ENCODE data around the gene AXIN2. TPM values are rescaled to one million over a fixed set of nuclear protein-coding genes. Genes with fewer than 3 reads are reported as not detected.

The AXIN2 gene
- 1 to 10 TPM; 7.7 to 9.8 TPM for total RNA-seq

DNA sequence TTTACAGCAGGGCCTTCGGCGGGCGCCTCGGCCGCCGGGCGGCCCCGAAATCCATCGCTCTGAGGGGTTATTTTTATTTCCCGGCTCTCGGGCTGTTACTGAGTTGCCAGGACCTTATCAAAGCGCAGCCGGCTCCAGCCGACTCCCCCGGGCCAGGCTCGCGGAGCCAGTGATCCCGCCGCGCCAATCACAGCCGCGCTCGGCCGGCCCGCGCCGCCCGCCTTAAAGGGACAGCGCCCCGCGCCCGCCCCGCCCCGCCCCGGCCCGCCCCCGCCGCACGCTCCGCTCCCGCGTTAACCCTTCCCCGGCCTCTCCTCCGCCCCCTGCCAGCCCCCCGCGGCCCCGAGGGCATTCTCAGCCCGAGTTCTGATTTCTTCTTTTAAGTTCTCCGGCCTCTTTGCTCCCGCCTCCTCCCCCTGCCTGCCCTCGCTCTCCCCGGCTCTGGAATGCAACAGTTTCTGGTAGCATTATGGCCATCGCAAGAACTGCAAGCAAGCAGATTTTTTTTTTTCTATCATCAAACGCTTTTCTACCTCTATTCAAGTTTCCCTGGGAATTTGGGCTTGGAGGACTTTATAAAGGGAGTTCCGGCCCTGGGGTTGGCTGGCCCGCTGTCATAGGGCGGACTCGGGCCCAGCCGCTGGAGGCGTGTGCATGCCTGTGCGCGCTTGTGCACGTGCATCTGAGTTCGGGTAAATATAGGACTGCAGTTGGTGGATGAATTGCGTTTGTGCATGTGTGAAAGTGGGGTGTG is at the start of gene AXIN2:
AXIN2 (minus strand) TSS at position 197 of the 754 bp plus-strand sequence. CDS start 3,028 bp downstream, outside the sequence.
- peak; percentile 86 for DNase-seq
- POLR2A ChIA-PET = no interaction called here
- Mint-ChIP-seq H3K36me3 (peaks cover 4% of the 10 kb centered on the region), H3K9me3 (no peaks in the 10 kb centered on the region), H3K4me1 (peaks cover 23% of the 10 kb centered on the region), H3K27me3 (peaks cover 12% of the 10 kb centered on the region), H3K4me3 (peak within 1 kb of the TSS; percentile 86), H3K27ac (peak within 1 kb of the TSS; percentile 75)
- ATAC-seq (ENCODE audit: low read depth) = peak; percentile 90

DNA sequence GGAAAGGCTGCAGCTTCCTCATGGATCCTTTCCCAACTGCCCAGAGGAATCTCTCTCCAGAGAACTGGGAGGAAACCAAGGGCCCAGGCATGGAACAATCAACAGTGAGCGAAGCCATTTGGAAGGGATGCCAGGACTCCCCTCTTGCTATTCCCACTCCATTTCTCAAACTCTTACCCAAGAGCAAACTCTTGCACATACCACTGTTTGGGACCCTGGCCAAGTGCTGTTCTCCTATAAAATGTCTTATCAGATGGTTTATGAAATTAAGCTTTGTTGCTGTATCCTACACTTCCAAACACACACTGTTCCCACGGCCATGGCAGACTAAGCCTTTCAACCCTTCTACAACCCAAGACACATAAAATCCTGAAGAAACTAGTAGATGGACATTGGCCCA is 48.3 kb upstream of the AXIN2 start:
- no peak overlapping the region for H3K27ac Mint-ChIP-seq
- H3K36me3 Mint-ChIP-seq = no peaks in the 10 kb centered on the region
- POLR2A ChIA-PET = no interaction called here
- ATAC-seq (ENCODE audit: low read depth) (no peak), DNase-seq (no peak)
- no peaks in the 10 kb centered on the region for H3K9me3 Mint-ChIP-seq
- H3K27me3 Mint-ChIP-seq = no peaks in the 10 kb centered on the region
- no peak overlapping the region for H3K4me3 Mint-ChIP-seq
- H3K4me1 Mint-ChIP-seq = no peaks in the 10 kb centered on the region

GRCh38 chr17:65609286-65609685 is 47.8 kb upstream of the AXIN2 start:
- ATAC-seq (ENCODE audit: low read depth) (no peak), DNase-seq (no peak)
- Mint-ChIP-seq H3K36me3 (no peaks in the 10 kb centered on the region), H3K4me1 (no peaks in the 10 kb centered on the region), H3K4me3 (no peak overlapping the region), H3K27ac (no peak overlapping the region), H3K9me3 (no peaks in the 10 kb centered on the region), H3K27me3 (no peaks in the 10 kb centered on the region)
- POLR2A ChIA-PET = no interaction called here

DNA sequence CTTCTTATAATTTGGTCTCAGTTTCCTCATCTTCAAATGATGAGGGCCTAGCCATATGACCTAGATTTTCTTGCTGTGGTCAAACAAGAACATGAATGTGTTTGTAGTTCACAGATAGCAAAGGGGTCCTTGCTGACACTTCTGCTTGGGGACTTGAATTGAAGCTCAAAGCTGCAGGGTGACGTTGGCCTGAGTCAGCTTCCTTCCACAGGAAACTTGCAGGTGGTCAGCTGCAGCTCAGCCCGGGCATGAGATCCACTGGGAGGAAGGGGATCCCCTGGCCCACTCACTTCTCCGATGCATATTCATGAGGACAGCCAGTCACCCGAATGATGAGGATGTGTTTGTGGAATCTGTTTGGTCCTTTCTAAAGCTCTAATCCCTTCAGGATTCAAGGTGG is 42.6 kb upstream of the AXIN2 start:
- no peak for DNase-seq
- Mint-ChIP-seq H3K27ac (no peak overlapping the region), H3K4me3 (no peak overlapping the region), H3K36me3 (no peaks in the 10 kb centered on the region), H3K9me3 (no peaks in the 10 kb centered on the region), H3K4me1 (peaks cover 6% of the 10 kb centered on the region), H3K27me3 (no peaks in the 10 kb centered on the region)
- ATAC-seq (ENCODE audit: low read depth) = no peak
- POLR2A ChIA-PET = no interaction called here

GRCh38 chr17:65601881-65602280 is 40.4 kb upstream of the AXIN2 start:
- POLR2A ChIA-PET = no interaction called here
- H3K4me1 Mint-ChIP-seq = peaks cover 6% of the 10 kb centered on the region

DNA sequence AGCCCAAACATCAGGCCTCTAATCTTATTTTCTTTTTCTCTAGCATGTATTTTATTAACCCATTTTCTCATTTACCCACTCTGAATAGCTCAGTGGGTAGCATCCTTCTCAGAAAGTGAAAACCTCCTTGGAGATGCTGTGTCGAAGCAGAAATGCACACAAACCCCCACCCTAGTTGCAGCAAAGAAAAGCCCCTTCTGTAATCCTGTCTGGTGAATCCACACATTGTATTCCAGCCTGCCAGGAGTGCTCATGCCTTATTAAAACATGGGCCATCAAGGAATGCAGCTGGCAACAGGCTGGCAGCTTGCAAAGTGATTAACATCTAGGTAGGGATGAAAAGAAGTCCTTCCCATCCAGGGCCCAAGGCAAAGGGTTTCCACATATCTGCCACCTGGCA is 39.7 kb upstream of the AXIN2 start:
- DNase-seq (no peak), ATAC-seq (ENCODE audit: low read depth) (no peak)
- Mint-ChIP-seq H3K9me3 (no peaks in the 10 kb centered on the region), H3K27ac (no peak overlapping the region), H3K4me3 (no peak overlapping the region), H3K4me1 (peaks cover 6% of the 10 kb centered on the region), H3K27me3 (no peaks in the 10 kb centered on the region), H3K36me3 (no peaks in the 10 kb centered on the region)
- POLR2A ChIA-PET = no interaction called here

More at GRCh38 chr17:65601881-65602280, 40.4 kb upstream of the AXIN2 start:
- Mint-ChIP-seq H3K9me3 (no peaks in the 10 kb centered on the region), H3K27me3 (no peaks in the 10 kb centered on the region), H3K4me3 (no peak overlapping the region), H3K27ac (no peak overlapping the region), H3K36me3 (no peaks in the 10 kb centered on the region)
- no peak for ATAC-seq (ENCODE audit: low read depth)
- DNase-seq = no peak

DNA sequence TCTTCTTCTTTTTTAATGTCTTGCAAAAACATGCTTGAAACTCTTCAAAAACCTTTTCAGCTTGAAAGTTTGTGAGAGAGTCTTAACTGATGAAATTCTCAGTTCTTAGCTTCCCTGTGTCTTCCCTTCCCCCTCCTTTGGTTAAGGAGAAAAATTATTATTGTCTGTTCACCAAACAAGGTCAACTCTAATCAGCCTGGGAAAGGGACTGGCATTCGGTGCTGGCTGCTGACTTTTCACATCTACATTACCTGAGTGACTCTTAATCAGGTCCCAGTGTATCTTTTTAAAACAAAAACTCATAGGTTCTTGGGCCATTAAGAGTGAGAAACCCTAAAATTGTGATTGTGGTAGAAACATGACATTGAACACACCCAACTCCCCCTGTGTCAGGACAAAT is 39.1 kb upstream of the AXIN2 start:
- H3K27ac Mint-ChIP-seq = no peak overlapping the region
- H3K4me1 Mint-ChIP-seq = peaks cover 6% of the 10 kb centered on the region
- no peak overlapping the region for H3K4me3 Mint-ChIP-seq
- no peak for DNase-seq
- no peak for ATAC-seq (ENCODE audit: low read depth)
- no peaks in the 10 kb centered on the region for H3K36me3 Mint-ChIP-seq
- POLR2A ChIA-PET = no interaction called here
- H3K9me3 Mint-ChIP-seq = no peaks in the 10 kb centered on the region
- no peaks in the 10 kb centered on the region for H3K27me3 Mint-ChIP-seq

GRCh38 chr17:65599650-65600049 is 38.2 kb upstream of the AXIN2 start:
- Mint-ChIP-seq H3K36me3 (no peaks in the 10 kb centered on the region), H3K27me3 (no peaks in the 10 kb centered on the region), H3K4me3 (no peak overlapping the region), H3K9me3 (no peaks in the 10 kb centered on the region), H3K27ac (no peak overlapping the region), H3K4me1 (peaks cover 9% of the 10 kb centered on the region)
- no peak for ATAC-seq (ENCODE audit: low read depth)
- POLR2A ChIA-PET = no interaction called here
- DNase-seq = no peak

DNA sequence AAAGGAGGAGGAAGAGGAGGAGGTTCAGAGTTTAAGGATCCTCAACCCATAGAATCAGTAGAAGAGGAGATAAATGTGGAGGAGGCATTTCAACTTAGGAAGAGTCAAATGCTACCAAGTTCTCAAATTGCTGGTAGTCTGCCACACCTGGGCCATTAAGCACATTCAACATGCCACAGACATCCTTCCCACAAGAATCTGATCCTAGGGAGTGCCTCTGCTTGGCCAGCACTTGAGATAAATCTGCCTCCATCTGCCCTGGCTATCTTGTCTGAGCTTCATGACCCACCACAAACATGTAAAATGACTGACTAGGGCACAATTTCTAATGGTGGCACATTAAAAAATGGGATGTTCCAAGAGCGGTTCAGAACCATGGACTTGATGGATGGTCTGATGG is 37.3 kb upstream of the AXIN2 start:
- no peaks in the 10 kb centered on the region for H3K36me3 Mint-ChIP-seq
- no peak overlapping the region for H3K27ac Mint-ChIP-seq
- no peak for DNase-seq
- H3K4me3 Mint-ChIP-seq = no peak overlapping the region
- peaks cover 15% of the 10 kb centered on the region for H3K4me1 Mint-ChIP-seq
- peaks cover 3% of the 10 kb centered on the region for H3K27me3 Mint-ChIP-seq
- POLR2A ChIA-PET = no interaction called here
- no peak for ATAC-seq (ENCODE audit: low read depth)
- H3K9me3 Mint-ChIP-seq = no peaks in the 10 kb centered on the region

GRCh38 chr17:65595071-65595656 is 33.7 kb upstream of the AXIN2 start:
- H3K4me1 Mint-ChIP-seq = peaks cover 21% of the 10 kb centered on the region
- H3K27ac Mint-ChIP-seq = no peak overlapping the region
- no peaks in the 10 kb centered on the region for H3K36me3 Mint-ChIP-seq
- H3K4me3 Mint-ChIP-seq = no peak overlapping the region
- POLR2A ChIA-PET = interaction anchor here (0.6 kb wide), 1 partner anchor 176 kb away, joined by 4 read pairs; no protein-coding TSS in a partner anchor
- DNase-seq (no peak), ATAC-seq (ENCODE audit: low read depth) (no peak)
- no peaks in the 10 kb centered on the region for H3K9me3 Mint-ChIP-seq
- H3K27me3 Mint-ChIP-seq = peaks cover 4% of the 10 kb centered on the region

GRCh38 chr17:65593855-65594845 is 32.7 kb upstream of the AXIN2 start:
- Mint-ChIP-seq H3K4me1 (peaks cover 21% of the 10 kb centered on the region), H3K27me3 (peaks cover 4% of the 10 kb centered on the region), H3K36me3 (no peaks in the 10 kb centered on the region), H3K27ac (no peak overlapping the region), H3K9me3 (no peaks in the 10 kb centered on the region), H3K4me3 (peak overlapping the region; percentile 75)
- POLR2A ChIA-PET = interaction anchor here (1.3 kb wide), 1 partner anchor 37 kb away, joined by 3 read pairs; no protein-coding TSS in a partner anchor
- no peak for ATAC-seq (ENCODE audit: low read depth)
- DNase-seq = no peak

DNA sequence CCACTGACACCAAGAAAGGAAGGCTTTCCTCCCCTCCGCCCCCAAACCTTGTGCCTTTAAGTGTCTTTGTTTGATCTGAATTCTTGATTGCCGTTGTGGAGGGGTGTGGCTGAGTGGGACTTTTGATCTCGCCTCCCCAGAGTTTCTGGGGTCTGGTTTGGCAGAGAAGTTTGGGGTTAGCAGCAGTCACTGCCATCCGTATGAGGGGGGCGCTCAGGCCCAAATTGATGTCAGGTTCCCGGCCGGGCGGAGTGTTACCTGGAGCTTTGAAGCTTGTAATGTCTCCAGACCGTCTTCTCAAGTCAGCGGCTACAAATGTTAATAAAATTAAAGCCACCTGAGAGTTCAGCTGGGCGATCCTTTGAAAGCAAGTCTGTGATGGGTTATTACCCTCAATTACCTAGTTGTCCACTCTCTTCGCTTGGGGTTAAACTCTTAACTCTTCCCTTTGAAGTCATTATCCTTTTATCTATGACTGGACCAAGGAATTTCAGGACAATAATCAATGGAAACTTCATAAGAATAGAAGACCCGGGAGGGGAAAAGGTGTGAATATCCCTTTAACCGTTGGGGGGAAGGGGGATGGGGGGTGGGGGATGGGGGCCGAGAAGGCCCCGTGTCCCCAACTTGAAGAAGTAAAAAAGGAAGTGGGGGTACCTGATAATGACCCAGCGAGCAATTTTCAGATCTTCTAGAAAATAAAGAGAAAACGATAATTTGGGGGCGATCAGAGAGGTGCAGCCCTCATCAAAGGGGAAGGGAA is 31.8 kb upstream of the AXIN2 start:
- H3K4me1 Mint-ChIP-seq = peaks cover 21% of the 10 kb centered on the region
- POLR2A ChIA-PET = interaction anchor here (1.3 kb wide), 1 partner anchor 36 kb away, joined by 3 read pairs; no protein-coding TSS in a partner anchor
- ATAC-seq (ENCODE audit: low read depth) (no peak), DNase-seq (no peak)
- H3K27me3 Mint-ChIP-seq = peaks cover 4% of the 10 kb centered on the region
- H3K36me3 Mint-ChIP-seq = no peaks in the 10 kb centered on the region
- H3K9me3 Mint-ChIP-seq = no peaks in the 10 kb centered on the region
- no peak overlapping the region for H3K27ac Mint-ChIP-seq
- H3K4me3 Mint-ChIP-seq = peak overlapping the region; percentile 75
